Stimulated activated naive CD8-positive, alpha-beta T cell treated with anti-CD3 and anti-CD28 coated beads, Interleukin-15, amount 100 ng/mL, for 72 hours (primary cell): Measurements from ENCODE around the gene MYBPH.

Experiments used
- ATAC-seq: fragments of 150-1000 bp; cut with Tn5 transposase; 2 replicates; pipeline ENCODE4 v1.10.0; 2021; ENCODE audit warnings: mild to moderate bottlenecking, moderate library complexity
- DNase-seq, 2 donors: peaks; one replicate each; pipeline ENCODE4 v3.0.0; 2021 to 2022
- H3K27ac Mint-ChIP-seq, 2 donors: one replicate each; pipeline ENCODE4 v1.8.0; 2022; ENCODE audit warnings: mild to moderate bottlenecking in 2 of 2, mixed read lengths in 2 of 2, moderate library complexity in 2 of 2
- H3K27me3 Mint-ChIP-seq: one replicate; pipeline ENCODE4 v1.8.0; 2022; ENCODE audit warnings: mixed read lengths
- H3K4me1 Mint-ChIP-seq: one replicate; pipeline ENCODE4 v1.8.0; 2022; ENCODE audit warnings: mild to moderate bottlenecking, mixed read lengths
- H3K4me3 Mint-ChIP-seq, 2 donors: one replicate each; pipeline ENCODE4 v1.8.0; 2022; ENCODE audit warnings: mild to moderate bottlenecking in 2 of 2, mixed read lengths in 2 of 2, moderate library complexity in 1 of 2
- H3K9me3 Mint-ChIP-seq, 2 donors: one replicate each; pipeline ENCODE4 v1.8.0; 2022; ENCODE audit warnings: mixed read lengths in 2 of 2

The MYBPH gene

GRCh38 chr1:203128431-203128715 is 47.3 kb downstream of the MYBPH start:
- Mint-ChIP-seq H3K27me3 (peaks cover 78% of the 10 kb centered on the region), H3K4me1 (peaks cover 20% of the 10 kb centered on the region), H3K27ac (no peak overlapping the region), H3K9me3 (no peaks in the 10 kb centered on the region), H3K4me3 (no peak overlapping the region)
- no peak for DNase-seq
- no peak for ATAC-seq

- Mint-ChIP-seq H3K27ac (peak within 1 kb of the TSS in 1 of 2 donors; percentile 80), H3K9me3 (no peaks in the 10 kb centered on the region), H3K27me3 (peaks cover 78% of the 10 kb centered on the region), H3K4me1 (peaks cover 20% of the 10 kb centered on the region), H3K4me3 (peak within 1 kb of the TSS in 1 of 2 donors; percentile 58)
- ATAC-seq (peak; percentile 42), DNase-seq (no peak)
These were observed 47.8 kb downstream of the MYBPH start, which contains the start of gene ADORA1 for GRCh38 chr1:203127666-203128430. TSS of gene ADORA1 (plus strand) at chr1:203127726. CDS start at chr1:203128842, 1,116 bp downstream.

- H3K4me3 Mint-ChIP-seq = peak overlapping the region in 1 of 2 donors; percentile 58
- peaks cover 20% of the 10 kb centered on the region for H3K4me1 Mint-ChIP-seq
- DNase-seq (no peak), ATAC-seq (no peak)
- H3K9me3 Mint-ChIP-seq = no peaks in the 10 kb centered on the region
- peak overlapping the region in 1 of 2 donors; percentile 80 for H3K27ac Mint-ChIP-seq
- peaks cover 84% of the 10 kb centered on the region for H3K27me3 Mint-ChIP-seq
These were observed 48.6 kb downstream of the MYBPH start for GRCh38 chr1:203126866-203127665.

GRCh38 chr1:203126151-203126865 is 49.3 kb downstream of the MYBPH start:
- ATAC-seq (no peak), DNase-seq (no peak)
- peaks cover 26% of the 10 kb centered on the region for H3K4me1 Mint-ChIP-seq

GRCh38 chr1:203124546-203125317 is 50.9 kb downstream of the MYBPH start:
- ATAC-seq = no peak
- Mint-ChIP-seq H3K9me3 (no peaks in the 10 kb centered on the region), H3K4me1 (peaks cover 33% of the 10 kb centered on the region), H3K27ac (no peak overlapping the region), H3K27me3 (peaks cover 93% of the 10 kb centered on the region), H3K4me3 (no peak overlapping the region)
- no peak for DNase-seq

More at GRCh38 chr1:203126151-203126865, 49.3 kb downstream of the MYBPH start:
- Mint-ChIP-seq H3K27ac (no peak overlapping the region), H3K4me3 (no peak overlapping the region), H3K27me3 (peaks cover 85% of the 10 kb centered on the region), H3K9me3 (no peaks in the 10 kb centered on the region)

GRCh38 chr1:203124011-203124410 is 51.6 kb downstream of the MYBPH start:
- H3K9me3 Mint-ChIP-seq = no peaks in the 10 kb centered on the region
- peaks cover 93% of the 10 kb centered on the region for H3K27me3 Mint-ChIP-seq
- DNase-seq (no peak), ATAC-seq (no peak)
- peaks cover 33% of the 10 kb centered on the region for H3K4me1 Mint-ChIP-seq
- no peak overlapping the region for H3K27ac Mint-ChIP-seq
- no peak overlapping the region for H3K4me3 Mint-ChIP-seq

- H3K27ac Mint-ChIP-seq = no peak overlapping the region
- peaks cover 19% of the 10 kb centered on the region for H3K4me1 Mint-ChIP-seq
- ATAC-seq (no peak), DNase-seq (no peak)
- H3K27me3 Mint-ChIP-seq = peaks cover 93% of the 10 kb centered on the region
- H3K9me3 Mint-ChIP-seq = no peaks in the 10 kb centered on the region
- H3K4me3 Mint-ChIP-seq = no peak overlapping the region
These were observed 53.5 kb downstream of the MYBPH start for GRCh38 chr1:203122159-203122558.

GRCh38 chr1:203121186-203122015 is 54.2 kb downstream of the MYBPH start:
- H3K27ac Mint-ChIP-seq = peak overlapping the region; percentile 8 to 23
- H3K4me3 Mint-ChIP-seq = no peak overlapping the region
- peak; percentile 33 for ATAC-seq
- no peaks in the 10 kb centered on the region for H3K9me3 Mint-ChIP-seq
- DNase-seq = no peak
- H3K27me3 Mint-ChIP-seq = peaks cover 92% of the 10 kb centered on the region
- peaks cover 13% of the 10 kb centered on the region for H3K4me1 Mint-ChIP-seq

GRCh38 chr1:203120325-203121153 is 55.1 kb downstream of the MYBPH start:
- no peak for DNase-seq
- peaks cover 91% of the 10 kb centered on the region for H3K27me3 Mint-ChIP-seq
- no peak overlapping the region for H3K27ac Mint-ChIP-seq
- no peaks in the 10 kb centered on the region for H3K9me3 Mint-ChIP-seq
- ATAC-seq = peak; percentile 9
- no peak overlapping the region for H3K4me3 Mint-ChIP-seq
- H3K4me1 Mint-ChIP-seq = peaks cover 13% of the 10 kb centered on the region
